HEK293 (cell line): ENCODE data around the gene TPMT.

Experiments used
- CTCF ChIA-PET: fragments of 350-600 bp; formaldehyde crosslinking; extraction: SDS; loops from one replicate; lab custom pipeline; 2021; ENCODE audit warnings: antibody characterized with exemption; lab: Yijun Ruan, JAX
- POLR2A ChIA-PET: fragments of 300-600 bp; formaldehyde crosslinking; extraction: SDS; loops from one replicate; lab custom pipeline; 2020; ENCODE audit warnings: antibody characterized with exemption, inconsistent platforms; lab: Yijun Ruan, JAX
- H3K27ac ChIP-seq: fragments of 200-500 bp; sonication (Bioruptor generic); 2 replicates; pipeline ENCODE4 v1.5.1; 2014; ENCODE audit warnings: low read depth, low read length, control low read depth, inconsistent platforms; ENCODE audit errors: extremely low read depth
- H3K36me3 ChIP-seq, 2 experiments: fragments of 200-500 bp in 1 of 2; sonication (Bioruptor generic) in 1 of 2; 1 replicate in 1 of 2; 2 replicates in 1 of 2; pipeline ENCODE4 v1.5.1; 2014 to 2017; ENCODE audit warnings: inconsistent platforms in 2 of 2, low read length in 2 of 2; ENCODE audit not compliant: control insufficient read depth in 2 of 2, insufficient read depth in 1 of 2
- H3K4me1 ChIP-seq: fragments of 200-500 bp; sonication (Bioruptor generic); 2 replicates; pipeline ENCODE4 v1.5.1; 2014; ENCODE audit warnings: mild to moderate bottlenecking, low read length, inconsistent platforms; ENCODE audit not compliant: control insufficient read depth, insufficient read depth
- H3K4me3 ChIP-seq: 2 replicates; pipeline ENCODE4 v1.5.1; 2011; ENCODE audit warnings: low read depth, mild to moderate bottlenecking, control low read depth, low read length, moderate library complexity
- H3K9me3 ChIP-seq: fragments of 200-500 bp; sonication (Bioruptor generic); 2 replicates; pipeline ENCODE4 v1.5.1; 2014; ENCODE audit warnings: low read depth, low read length, inconsistent platforms; ENCODE audit not compliant: control insufficient read depth, insufficient read depth
- BCL11A ChIP-seq: fragments of 450-650 bp; formaldehyde crosslinking; IDR thresholded peaks from 2 replicates; pipeline ENCODE4 v1.5.1; 2016; ENCODE audit warnings: low read depth, missing biosample characterization, missing genetic modification characterization
- HIC1 ChIP-seq: fragments of 450-650 bp; formaldehyde crosslinking; IDR thresholded peaks from 2 replicates; pipeline ENCODE4 v1.5.1; 2016; ENCODE audit warnings: missing biosample characterization, missing genetic modification characterization
- MYNN ChIP-seq: fragments of 450-650 bp; formaldehyde crosslinking; IDR thresholded peaks from 2 replicates; pipeline ENCODE4 v1.5.1; 2016; ENCODE audit warnings: missing biosample characterization, missing genetic modification characterization, borderline replicate concordance
- SCRT1 ChIP-seq: fragments of 450-650 bp; formaldehyde crosslinking; IDR thresholded peaks from 2 replicates; pipeline ENCODE4 v1.5.1; 2016; ENCODE audit warnings: missing biosample characterization, missing genetic modification characterization, borderline replicate concordance
- SP7 ChIP-seq: fragments of 450-650 bp; formaldehyde crosslinking; IDR thresholded peaks from 2 replicates; pipeline ENCODE4 v1.5.1; 2016; ENCODE audit warnings: missing biosample characterization, missing genetic modification characterization
- ZBTB7A ChIP-seq: fragments of 450-650 bp; formaldehyde crosslinking; IDR thresholded peaks from 2 replicates; pipeline ENCODE4 v1.5.1; 2016; ENCODE audit warnings: low read depth, missing biosample characterization, missing genetic modification characterization
- ZFHX2 ChIP-seq: fragments of 450-650 bp; formaldehyde crosslinking; conservative IDR thresholded peaks from 2 replicates; pipeline ENCODE4 v1.5.1; 2016; ENCODE audit warnings: missing biosample characterization, missing genetic modification characterization
- ZFP3 ChIP-seq: fragments of 450-650 bp; formaldehyde crosslinking; IDR thresholded peaks from 2 replicates; pipeline ENCODE4 v1.5.1; 2016; ENCODE audit warnings: low read depth, missing biosample characterization, missing genetic modification characterization
- ZIC2 ChIP-seq: fragments of 450-650 bp; formaldehyde crosslinking; IDR thresholded peaks from 2 replicates; pipeline ENCODE4 v1.5.1; 2016; ENCODE audit warnings: missing biosample characterization, missing genetic modification characterization
- ZNF114 ChIP-seq: fragments of 450-650 bp; formaldehyde crosslinking; IDR thresholded peaks from 2 replicates; pipeline ENCODE4 v1.5.0; 2017; ENCODE audit warnings: missing biosample characterization, missing genetic modification characterization
- ZNF16 ChIP-seq: fragments of 450-650 bp; formaldehyde crosslinking; IDR thresholded peaks from 2 replicates; pipeline ENCODE4 v1.5.1; 2016; ENCODE audit warnings: low read depth, missing biosample characterization, missing genetic modification characterization
- ZNF175 ChIP-seq: fragments of 450-650 bp; formaldehyde crosslinking; IDR thresholded peaks from 2 replicates; pipeline ENCODE4 v1.5.1; 2016; ENCODE audit warnings: missing biosample characterization, missing genetic modification characterization
- ZNF202 ChIP-seq: fragments of 450-650 bp; formaldehyde crosslinking; IDR thresholded peaks from 2 replicates; pipeline ENCODE4 v1.5.1; 2016; ENCODE audit warnings: missing biosample characterization, missing genetic modification characterization, borderline replicate concordance
- ZNF335 ChIP-seq: fragments of 450-650 bp; formaldehyde crosslinking; conservative IDR thresholded peaks from 2 replicates; pipeline ENCODE4 v1.5.1; 2016; ENCODE audit warnings: missing biosample characterization, missing genetic modification characterization
- ZNF501 ChIP-seq: fragments of 450-650 bp; formaldehyde crosslinking; IDR thresholded peaks from 2 replicates; pipeline ENCODE4 v1.5.1; 2016; ENCODE audit warnings: missing biosample characterization, missing genetic modification characterization
- ZNF777 ChIP-seq: fragments of 450-650 bp; formaldehyde crosslinking; IDR thresholded peaks from 2 replicates; pipeline ENCODE4 v1.5.1; 2017; ENCODE audit warnings: missing biosample characterization, missing genetic modification characterization, borderline replicate concordance
- ZNF791 ChIP-seq: fragments of 450-650 bp; formaldehyde crosslinking; IDR thresholded peaks from 2 replicates; pipeline ENCODE4 v1.5.1; 2016; ENCODE audit warnings: missing biosample characterization, missing genetic modification characterization
- TF ChIP-seq, protein P1 (sequence below): fragments of 450-650 bp; formaldehyde crosslinking; IDR thresholded peaks from 2 replicates; pipeline ENCODE4 v1.5.0; 2017; ENCODE audit warnings: missing biosample characterization, missing genetic modification characterization, borderline replicate concordance
- TF ChIP-seq, protein P2 (sequence below): fragments of 450-650 bp; formaldehyde crosslinking; IDR thresholded peaks from 2 replicates; pipeline ENCODE4 v1.5.1; 2016; ENCODE audit warnings: missing biosample characterization, missing genetic modification characterization

Gene TPMT

DNA sequence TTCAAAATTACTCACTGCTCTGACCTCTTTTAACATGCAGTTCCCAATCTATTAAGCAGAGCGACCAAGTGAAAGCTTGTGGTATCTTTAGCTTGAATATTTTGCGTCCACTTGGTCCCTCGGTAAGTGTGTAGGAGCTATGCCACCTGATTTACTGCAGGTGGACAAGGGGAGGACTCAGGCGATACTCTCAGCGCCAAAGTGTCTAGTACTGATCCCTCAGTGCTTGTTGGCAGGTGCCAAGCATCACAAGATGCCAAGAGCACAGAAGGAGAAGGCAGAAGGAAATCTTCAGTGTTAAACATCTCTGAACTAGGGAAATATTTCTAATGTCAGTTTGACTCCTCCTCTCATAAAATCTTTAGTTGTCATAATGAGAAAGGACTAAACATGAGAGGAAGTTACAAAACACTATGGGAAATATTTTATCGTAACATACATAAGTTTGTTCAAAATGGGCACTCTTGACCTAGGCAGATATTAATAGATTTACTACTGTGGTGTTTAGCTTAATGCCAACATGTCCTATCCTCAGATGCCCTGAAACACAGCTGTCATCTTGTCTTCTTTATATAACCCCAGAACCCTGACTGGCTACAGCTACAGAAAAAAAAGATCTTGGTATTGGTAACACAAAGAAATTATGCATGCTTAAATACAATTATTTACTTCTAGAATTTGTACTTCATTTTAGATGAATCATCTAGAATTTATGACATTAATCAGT is 51.9 kb downstream of the TPMT start:
- H3K27ac ChIP-seq, result no peak overlapping the region
- H3K4me1 ChIP-seq, result 0 out of 2 replicates have a peak, but pooled peaks cover 4% of the 10 kb centered on the region
- POLR2A ChIA-PET, result no interaction called here
- no peaks in the 10 kb centered on the region for H3K36me3 ChIP-seq
- TF ChIP-seq ZNF16 (tag by site-specific recombination) (no peak), ZNF175 (tag by site-specific recombination) (no peak), ZNF777 (no peak), ZFP3 (tag by site-specific recombination) (no peak), ZNF791 (no peak), SP7 (tag by site-specific recombination) (no peak), ZNF202 (tag by site-specific recombination) (no peak)
- TF ChIP-seq, protein P1, sequence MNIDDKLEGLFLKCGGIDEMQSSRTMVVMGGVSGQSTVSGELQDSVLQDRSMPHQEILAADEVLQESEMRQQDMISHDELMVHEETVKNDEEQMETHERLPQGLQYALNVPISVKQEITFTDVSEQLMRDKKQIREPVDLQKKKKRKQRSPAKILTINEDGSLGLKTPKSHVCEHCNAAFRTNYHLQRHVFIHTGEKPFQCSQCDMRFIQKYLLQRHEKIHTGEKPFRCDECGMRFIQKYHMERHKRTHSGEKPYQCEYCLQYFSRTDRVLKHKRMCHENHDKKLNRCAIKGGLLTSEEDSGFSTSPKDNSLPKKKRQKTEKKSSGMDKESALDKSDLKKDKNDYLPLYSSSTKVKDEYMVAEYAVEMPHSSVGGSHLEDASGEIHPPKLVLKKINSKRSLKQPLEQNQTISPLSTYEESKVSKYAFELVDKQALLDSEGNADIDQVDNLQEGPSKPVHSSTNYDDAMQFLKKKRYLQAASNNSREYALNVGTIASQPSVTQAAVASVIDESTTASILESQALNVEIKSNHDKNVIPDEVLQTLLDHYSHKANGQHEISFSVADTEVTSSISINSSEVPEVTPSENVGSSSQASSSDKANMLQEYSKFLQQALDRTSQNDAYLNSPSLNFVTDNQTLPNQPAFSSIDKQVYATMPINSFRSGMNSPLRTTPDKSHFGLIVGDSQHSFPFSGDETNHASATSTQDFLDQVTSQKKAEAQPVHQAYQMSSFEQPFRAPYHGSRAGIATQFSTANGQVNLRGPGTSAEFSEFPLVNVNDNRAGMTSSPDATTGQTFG (tag by site-specific recombination), result no peak
- TF ChIP-seq, protein P2, sequence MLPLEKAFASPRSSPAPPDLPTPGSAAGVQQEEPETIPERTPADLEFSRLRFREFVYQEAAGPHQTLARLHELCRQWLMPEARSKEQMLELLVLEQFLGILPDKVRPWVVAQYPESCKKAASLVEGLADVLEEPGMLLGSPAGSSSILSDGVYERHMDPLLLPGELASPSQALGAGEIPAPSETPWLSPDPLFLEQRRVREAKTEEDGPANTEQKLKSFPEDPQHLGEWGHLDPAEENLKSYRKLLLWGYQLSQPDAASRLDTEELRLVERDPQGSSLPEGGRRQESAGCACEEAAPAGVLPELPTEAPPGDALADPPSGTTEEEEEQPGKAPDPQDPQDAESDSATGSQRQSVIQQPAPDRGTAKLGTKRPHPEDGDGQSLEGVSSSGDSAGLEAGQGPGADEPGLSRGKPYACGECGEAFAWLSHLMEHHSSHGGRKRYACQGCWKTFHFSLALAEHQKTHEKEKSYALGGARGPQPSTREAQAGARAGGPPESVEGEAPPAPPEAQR (tag by site-specific recombination), result no peak
- no peaks in the 10 kb centered on the region for H3K9me3 ChIP-seq
- CTCF ChIA-PET, result interaction anchor here (0.5 kb wide), 1 partner anchor 163 kb away, joined by 3 read pairs; no protein-coding TSS in a partner anchor
- H3K4me3 ChIP-seq, result no peak overlapping the region

DNA sequence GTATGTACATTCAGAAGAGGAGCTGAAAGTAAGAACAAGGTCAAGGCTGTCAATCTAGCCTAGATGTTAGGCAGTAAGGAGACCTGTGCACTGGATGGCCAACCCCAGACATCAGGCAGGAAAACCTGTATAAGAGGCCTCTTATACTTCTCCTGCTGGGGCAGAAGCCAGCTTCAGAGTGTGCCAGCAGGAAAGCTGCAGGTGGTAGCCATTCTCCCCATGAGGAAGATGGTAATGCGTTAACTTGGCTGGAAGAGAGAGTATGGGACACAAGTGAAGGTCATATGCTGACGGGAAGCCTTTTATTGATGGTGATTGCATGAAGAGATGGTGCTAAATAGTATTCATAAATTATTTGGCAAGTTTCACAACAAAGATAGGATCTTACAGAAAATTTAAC is 53.0 kb downstream of the TPMT start:
- no peak overlapping the region for H3K4me3 ChIP-seq
- no peaks in the 10 kb centered on the region for H3K9me3 ChIP-seq
- no peak overlapping the region for H3K27ac ChIP-seq
- CTCF ChIA-PET, result interaction anchor here (1.4 kb wide), 1 partner anchor 21 kb away, joined by 5 read pairs; the partner anchor contains the start of gene NHLRC1
- H3K4me1 ChIP-seq, result 0 out of 2 replicates have a peak, but pooled peaks cover 4% of the 10 kb centered on the region
- POLR2A ChIA-PET, result no interaction called here
- no peaks in the 10 kb centered on the region for H3K36me3 ChIP-seq
- no peak for TF ChIP-seq ZNF114 (tag by site-specific recombination)
- no peak for TF ChIP-seq ZFHX2 (tag by site-specific recombination)
- no peak for TF ChIP-seq ZNF501 (tag by site-specific recombination)
- TF ChIP-seq ZIC2, result peak; percentile 96
- TF ChIP-seq, all 188 proteins: peak for 1

DNA sequence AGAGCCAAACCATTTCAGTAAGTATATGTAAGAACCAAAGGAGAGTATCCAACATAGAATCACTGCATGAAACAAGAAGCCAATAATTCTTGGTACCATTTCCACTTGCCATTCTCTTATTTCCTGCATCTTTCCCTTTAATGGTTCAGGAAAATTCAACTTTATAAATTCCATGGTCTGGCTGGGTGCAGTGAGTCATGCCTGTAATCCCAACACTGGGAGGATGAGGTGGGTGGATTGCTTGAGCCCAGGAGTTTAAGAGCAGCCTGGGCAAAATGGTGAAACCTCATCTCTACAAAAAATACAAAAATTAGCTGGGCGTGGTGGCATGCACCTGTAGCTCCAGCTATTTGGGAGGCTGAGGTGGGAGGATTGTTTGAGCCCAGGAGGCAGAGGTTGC is 53.6 kb downstream of the TPMT start:
- CTCF ChIA-PET, result interaction anchor here (1.4 kb wide), 1 partner anchor 22 kb away, joined by 5 read pairs; the partner anchor contains the start of gene NHLRC1
- POLR2A ChIA-PET, result no interaction called here
- Histone ChIP-seq H3K27ac (no peak overlapping the region), H3K36me3 (no peaks in the 10 kb centered on the region), H3K4me3 (no peak overlapping the region), H3K4me1 (0 out of 2 replicates have a peak, but pooled peaks cover 4% of the 10 kb centered on the region), H3K9me3 (no peaks in the 10 kb centered on the region)
- no peak for TF ChIP-seq ZNF335 (tag by site-specific recombination)
- no peak for TF ChIP-seq SP7 (tag by site-specific recombination)
- no peak for TF ChIP-seq ZIC2
- no peak for TF ChIP-seq ZBTB7A (tag by site-specific recombination)
- TF ChIP-seq MYNN (tag by site-specific recombination), result no peak
- TF ChIP-seq HIC1 (tag by site-specific recombination), result no peak
- TF ChIP-seq SCRT1, result no peak
- TF ChIP-seq BCL11A, result no peak
